HL-60 (cell line): ENCODE measurements around the gene BOLA3.

Experiments used
- DNase-seq, 2 experiments: peaks; one replicate each; pipeline ENCODE4 v3.0.0-alpha.2; 2010 to 2020; ENCODE audit warnings: low read depth in 1 of 2, low spot score in 1 of 2
- H3K27ac ChIP-seq: fragments of 250-450 bp; sonication (Bioruptor Pico); replicated peaks from 2 replicates; pipeline ENCODE4 v1.5.1; 2020; ENCODE audit warnings: mild to moderate bottlenecking, moderate library complexity
- H3K27me3 ChIP-seq: fragments of 250-450 bp; sonication (Bioruptor Pico); 2 replicates; pipeline ENCODE4 v1.5.1; 2021; ENCODE audit warnings: mild to moderate bottlenecking, moderate library complexity; ENCODE audit not compliant: insufficient read depth, poor library complexity, severe bottlenecking
- H3K4me3 ChIP-seq: replicated peaks from 2 replicates; pipeline ENCODE4 v1.5.1; 2011; ENCODE audit warnings: mild to moderate bottlenecking, control low read depth, low read length; ENCODE audit not compliant: insufficient read depth
- GABPA ChIP-seq: IDR thresholded peaks from 2 replicates; pipeline ENCODE4 v1.6.1; 2012; ENCODE audit warnings: low read depth
- POLR2AphosphoS5 ChIP-seq: IDR thresholded peaks from 2 replicates; pipeline ENCODE4 v1.6.1; 2012; ENCODE audit warnings: low read depth
- REST ChIP-seq: IDR thresholded peaks from 2 replicates; pipeline ENCODE4 v1.6.1; 2012; ENCODE audit warnings: low read depth; ENCODE audit not compliant: insufficient replicate concordance
- SPI1 ChIP-seq: IDR thresholded peaks from 2 replicates; pipeline ENCODE4 v1.6.1; 2012; ENCODE audit warnings: low read depth, mild to moderate bottlenecking, borderline replicate concordance
- TF ChIP-seq, protein P1 (sequence below): IDR thresholded peaks from one replicate; pipeline ENCODE4 v1.5.1; 2011; ENCODE audit warnings: low read length, control low read depth, inconsistent platforms; ENCODE audit not compliant: insufficient read depth

The BOLA3 gene

DNA sequence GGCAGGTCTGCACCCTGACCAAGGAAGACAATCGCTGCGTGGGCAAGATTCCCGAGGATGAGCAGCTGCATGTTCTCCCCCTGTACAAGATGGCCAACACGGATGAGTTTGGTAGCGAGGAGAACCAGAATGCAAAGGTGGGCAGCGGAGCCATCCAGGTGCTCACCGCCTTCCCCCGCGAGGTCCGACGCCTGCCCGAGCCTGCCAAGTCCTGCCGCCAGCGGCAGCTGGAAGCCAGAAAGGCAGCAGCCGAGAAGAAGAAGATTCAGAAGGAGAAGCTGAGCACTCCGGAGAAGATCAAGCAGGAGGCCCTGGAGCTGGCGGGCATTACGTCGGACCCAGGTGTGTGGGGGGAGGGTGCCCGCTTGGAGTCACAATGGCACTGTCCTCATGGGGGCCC is 48.4 kb downstream of the BOLA3 start:
- Histone ChIP-seq H3K27me3 (no peaks in the 10 kb centered on the region), H3K27ac (no peak overlapping the region), H3K4me3 (no peak overlapping the region)
- no peak for DNase-seq
- TF ChIP-seq REST (no peak), GABPA (no peak), POLR2AphosphoS5 (no peak), SPI1 (no peak)
- TF ChIP-seq, protein P1, sequence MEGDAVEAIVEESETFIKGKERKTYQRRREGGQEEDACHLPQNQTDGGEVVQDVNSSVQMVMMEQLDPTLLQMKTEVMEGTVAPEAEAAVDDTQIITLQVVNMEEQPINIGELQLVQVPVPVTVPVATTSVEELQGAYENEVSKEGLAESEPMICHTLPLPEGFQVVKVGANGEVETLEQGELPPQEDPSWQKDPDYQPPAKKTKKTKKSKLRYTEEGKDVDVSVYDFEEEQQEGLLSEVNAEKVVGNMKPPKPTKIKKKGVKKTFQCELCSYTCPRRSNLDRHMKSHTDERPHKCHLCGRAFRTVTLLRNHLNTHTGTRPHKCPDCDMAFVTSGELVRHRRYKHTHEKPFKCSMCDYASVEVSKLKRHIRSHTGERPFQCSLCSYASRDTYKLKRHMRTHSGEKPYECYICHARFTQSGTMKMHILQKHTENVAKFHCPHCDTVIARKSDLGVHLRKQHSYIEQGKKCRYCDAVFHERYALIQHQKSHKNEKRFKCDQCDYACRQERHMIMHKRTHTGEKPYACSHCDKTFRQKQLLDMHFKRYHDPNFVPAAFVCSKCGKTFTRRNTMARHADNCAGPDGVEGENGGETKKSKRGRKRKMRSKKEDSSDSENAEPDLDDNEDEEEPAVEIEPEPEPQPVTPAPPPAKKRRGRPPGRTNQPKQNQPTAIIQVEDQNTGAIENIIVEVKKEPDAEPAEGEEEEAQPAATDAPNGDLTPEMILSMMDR: no peak

DNA sequence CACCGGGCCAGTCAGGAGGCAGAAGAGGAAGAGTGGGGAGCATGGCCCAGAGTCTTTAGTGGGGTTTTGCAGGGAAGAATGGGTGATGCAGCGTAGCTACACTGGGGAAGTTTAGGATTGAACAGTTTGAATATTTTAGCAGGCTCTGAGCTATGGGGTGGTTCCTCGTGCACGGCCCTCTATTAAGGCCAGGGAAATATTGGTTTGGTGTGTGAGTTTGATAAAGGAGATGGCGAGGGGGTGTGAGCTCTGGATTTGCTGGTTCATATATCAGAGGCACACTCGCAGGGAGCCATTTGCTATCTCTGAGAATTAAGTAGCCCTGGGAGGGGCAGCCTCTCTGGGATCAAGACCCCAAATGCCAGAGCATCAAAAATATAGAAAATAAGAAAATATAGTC is 50.1 kb downstream of the BOLA3 start:
- H3K4me3 ChIP-seq: no peak overlapping the region
- TF ChIP-seq REST (no peak), GABPA (no peak), POLR2AphosphoS5 (no peak), SPI1 (no peak)
- TF ChIP-seq, protein P1: no peak
- DNase-seq: no peak
- no peak overlapping the region for H3K27ac ChIP-seq
- no peaks in the 10 kb centered on the region for H3K27me3 ChIP-seq

- no peak overlapping the region for H3K4me3 ChIP-seq
- no peaks in the 10 kb centered on the region for H3K27me3 ChIP-seq
- no peak overlapping the region for H3K27ac ChIP-seq
- no peak for DNase-seq
- TF ChIP-seq REST (no peak), GABPA (no peak), SPI1 (no peak), POLR2AphosphoS5 (no peak)
- TF ChIP-seq, protein P1: no peak
Observed at GRCh38 chr2:74096052-74096451, 51.7 kb downstream of the BOLA3 start.
